Measurements from ENCODE around the gene NMNAT3. TPM values are rescaled to one million over a fixed set of nuclear protein-coding genes. Genes with fewer than 3 reads are reported as not detected.

Gene NMNAT3
- total RNA-seq, 2 experiments from 2014 or later, result 1.5 to 1.9 TPM

DNA sequence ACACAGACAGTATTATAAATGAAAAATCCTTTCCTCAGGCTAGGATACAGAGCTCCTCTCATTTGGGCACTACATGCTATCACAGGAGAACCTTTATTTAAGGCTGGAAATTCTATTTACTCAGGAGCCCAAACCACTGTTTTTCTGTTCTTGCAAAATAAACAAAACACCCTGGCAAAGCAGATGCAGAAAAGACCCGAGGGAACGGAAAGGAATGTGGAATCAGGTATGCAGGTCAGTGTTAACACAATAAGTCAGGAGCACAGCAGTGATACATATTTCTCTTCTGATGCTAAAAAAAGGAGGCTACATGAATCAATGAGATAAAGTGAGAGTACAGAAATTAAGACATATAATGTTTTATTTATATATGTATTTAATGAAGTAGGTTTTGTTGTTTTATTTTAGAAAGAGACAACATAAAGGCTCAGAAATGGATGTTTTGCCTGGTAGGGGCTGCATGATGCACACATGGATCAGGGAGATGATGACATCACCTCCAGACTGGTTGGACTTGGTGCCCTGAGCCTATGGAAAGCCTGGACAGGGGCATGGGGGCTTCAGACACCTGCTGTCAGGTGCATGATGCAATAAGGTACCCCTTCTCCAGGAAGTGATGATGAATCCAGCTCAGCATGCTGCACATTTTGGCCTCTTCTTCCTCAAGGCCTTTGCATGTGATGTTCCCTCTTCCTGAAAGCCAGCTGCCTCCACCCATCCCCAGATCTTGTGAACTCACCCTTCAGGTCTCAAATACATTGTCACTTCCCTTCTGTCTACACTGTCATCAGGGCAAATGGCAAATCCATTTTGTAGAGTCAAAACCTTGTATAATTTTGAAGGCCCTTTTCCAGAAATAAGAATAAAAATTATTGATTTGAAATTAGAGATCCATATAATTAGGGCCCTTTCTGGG lies 119.2 kb downstream of the NMNAT3 start:
- POLR2A ChIA-PET, result no interaction called here

DNA sequence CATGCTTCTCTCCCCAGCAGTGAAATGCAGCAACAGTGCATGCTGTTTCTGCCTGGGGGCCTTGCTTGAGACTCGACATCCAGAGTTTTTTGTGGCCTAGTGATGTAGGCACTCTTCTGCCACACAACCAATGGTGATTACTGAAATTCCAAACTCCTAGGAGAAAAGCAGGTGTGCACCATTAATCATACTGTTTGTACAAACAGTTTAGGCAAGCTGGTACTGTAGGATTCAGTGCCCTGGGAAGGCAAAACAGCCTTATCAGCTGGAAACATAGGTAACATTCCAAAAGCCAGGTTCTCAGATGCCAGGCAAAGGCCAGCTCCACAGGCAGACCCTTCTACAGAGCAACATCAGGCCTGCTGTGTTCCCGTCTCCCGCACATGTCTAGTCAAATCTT lies 120.7 kb downstream of the NMNAT3 start:
- Mint-ChIP-seq H3K27me3 (no peaks in the 10 kb centered on the region), H3K4me3 (no peak overlapping the region), H3K36me3 (ENCODE audit: low read depth) (no peaks in the 10 kb centered on the region), H3K9me3 (no peaks in the 10 kb centered on the region), H3K27ac (no peak overlapping the region), H3K4me1 (ENCODE audit: low read depth) (no peaks in the 10 kb centered on the region)
- Histone ChIP-seq H3K4me1 (ENCODE audit: insufficient read depth, low read length) (no peaks in the 10 kb centered on the region), H3K4me3 (ENCODE audit: low read length) (no peak overlapping the region), H3K36me3 (ENCODE audit: insufficient read depth, low read length) (no peaks in the 10 kb centered on the region), H3K9me3 (ENCODE audit: control insufficient read depth in 1 of 2, insufficient read depth in 1 of 2, low read length in 2 of 2) (no peaks in the 10 kb centered on the region), H3K27me3 (ENCODE audit: control insufficient read depth in 1 of 2, insufficient read depth in 2 of 2, low read length in 2 of 2) (peaks cover 0 to 2% of the 10 kb centered on the region in 2 experiments), H3K27ac (ENCODE audit: low read depth in 1 of 2, low read length in 2 of 2) (no peak overlapping the region)
- ChIA-PET POLR2A (no interaction called here), CTCF (no interaction called here)
- no peak for TF ChIP-seq CTCF (IDR thresholded peaks at IDR 0.05)
- DNase-seq, result no peak
- intact Hi-C loops (cut with DNase I, micrococcal nuclease), result no loop called here
- ATAC-seq (ENCODE audit: poor library complexity), result no peak

More for the DNA sequence above, 119.2 kb downstream of the NMNAT3 start:
- Histone ChIP-seq H3K27me3 (ENCODE audit: control insufficient read depth in 1 of 2, insufficient read depth in 2 of 2, low read length in 2 of 2) (no peaks in the 10 kb centered on the region), H3K9me3 (ENCODE audit: control insufficient read depth in 1 of 2, insufficient read depth in 1 of 2, low read length in 2 of 2) (no peaks in the 10 kb centered on the region), H3K4me1 (ENCODE audit: insufficient read depth, low read length) (no peaks in the 10 kb centered on the region), H3K36me3 (ENCODE audit: insufficient read depth, low read length) (no peaks in the 10 kb centered on the region), H3K27ac (ENCODE audit: low read depth in 1 of 2, low read length in 2 of 2) (no peak overlapping the region), H3K4me3 (ENCODE audit: low read length) (no peak overlapping the region)
- intact Hi-C loops (cut with DNase I, micrococcal nuclease), result no loop called here
- Mint-ChIP-seq H3K27ac (no peak overlapping the region), H3K4me3 (no peak overlapping the region), H3K36me3 (ENCODE audit: low read depth) (no peaks in the 10 kb centered on the region), H3K4me1 (ENCODE audit: low read depth) (no peaks in the 10 kb centered on the region), H3K27me3 (no peaks in the 10 kb centered on the region), H3K9me3 (no peaks in the 10 kb centered on the region)
- ATAC-seq (ENCODE audit: poor library complexity) (no peak), DNase-seq (no peak)
- CTCF ChIA-PET, result no interaction called here
- no peak for TF ChIP-seq CTCF (IDR thresholded peaks at IDR 0.05)

DNA sequence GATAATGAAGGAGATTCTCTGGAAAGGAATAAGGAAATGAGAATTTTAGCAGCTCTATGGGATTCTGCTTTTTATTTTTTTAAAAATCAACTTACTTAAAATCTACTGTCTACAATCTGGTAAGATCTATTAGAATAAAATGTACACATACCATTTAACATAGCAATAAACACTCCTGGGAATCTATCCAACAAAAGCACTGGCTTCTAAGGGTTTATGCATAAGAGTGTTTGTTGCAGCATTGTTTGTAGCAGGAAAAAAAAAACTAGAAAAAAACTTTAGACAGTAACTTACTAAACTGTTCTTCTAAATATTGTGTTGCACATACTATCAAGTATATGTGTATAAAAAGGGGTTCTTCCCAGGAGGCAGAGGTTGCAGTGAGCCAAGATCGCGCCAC lies 122.5 kb downstream of the NMNAT3 start:
- no peaks in the 10 kb centered on the region for H3K4me1 ChIP-seq (ENCODE audit: insufficient read depth, low read length)
- no peaks in the 10 kb centered on the region for H3K36me3 Mint-ChIP-seq (ENCODE audit: low read depth)
- no peaks in the 10 kb centered on the region for H3K4me1 Mint-ChIP-seq (ENCODE audit: low read depth)
- ChIA-PET CTCF (no interaction called here), POLR2A (no interaction called here)
- peaks cover 0 to 2% of the 10 kb centered on the region in 2 experiments for H3K27me3 ChIP-seq (ENCODE audit: control insufficient read depth in 1 of 2, insufficient read depth in 2 of 2, low read length in 2 of 2)
- H3K9me3 Mint-ChIP-seq, result no peaks in the 10 kb centered on the region
- DNase-seq (no peak), ATAC-seq (ENCODE audit: poor library complexity) (no peak)
- TF ChIP-seq CTCF (IDR thresholded peaks at IDR 0.05), result no peak
- no peak overlapping the region for H3K27ac ChIP-seq (ENCODE audit: low read depth in 1 of 2, low read length in 2 of 2)
- H3K4me3 Mint-ChIP-seq, result no peak overlapping the region
- no peaks in the 10 kb centered on the region for H3K36me3 ChIP-seq (ENCODE audit: insufficient read depth, low read length)
- H3K9me3 ChIP-seq (ENCODE audit: control insufficient read depth in 1 of 2, insufficient read depth in 1 of 2, low read length in 2 of 2), result no peaks in the 10 kb centered on the region
- intact Hi-C loops (cut with DNase I, micrococcal nuclease), result no loop called here
- no peak overlapping the region for H3K27ac Mint-ChIP-seq
- no peaks in the 10 kb centered on the region for H3K27me3 Mint-ChIP-seq
- no peak overlapping the region for H3K4me3 ChIP-seq (ENCODE audit: low read length)

Measured in CD4-positive, alpha-beta T cell (primary cell).